HepG2 (cell line): ENCODE data around the gene TLE2. TPM values are rescaled to one million over a fixed set of nuclear protein-coding genes. Genes with fewer than 3 reads are reported as not detected.

Experiments
- HNRNPH1 ChIP-seq: fragments of 200-400 bp; formaldehyde crosslinking; optimal IDR thresholded peaks from 2 replicates; pipeline ENCODE3; 2017; ENCODE audit warnings: mild to moderate bottlenecking, low read depth, low read length
- MAZ ChIP-seq, 2 experiments: sonication (generic) in 1 of 2; formaldehyde crosslinking in 1 of 2; IDR thresholded peaks; 2 replicates each; pipeline versions ENCODE4 v1.5.0 to v1.6.1; 2012 to 2020; ENCODE audit warnings: low read depth in 2 of 2, mild to moderate bottlenecking in 2 of 2, borderline replicate concordance in 1 of 2, improper control_type of control experiment in 1 of 2, low read length in 1 of 2, missing genetic modification reagents in 1 of 2, moderate library complexity in 1 of 2
- TBX2 ChIP-seq: sonication (generic); formaldehyde crosslinking; IDR thresholded peaks from 2 replicates; pipeline ENCODE4 v1.5.0; 2020; ENCODE audit warnings: missing genetic modification reagents, mild to moderate bottlenecking, borderline replicate concordance
- ZNF230 ChIP-seq: sonication (generic); formaldehyde crosslinking; IDR thresholded peaks from 2 replicates; pipeline ENCODE4 v1.4.0; 2020; ENCODE audit warnings: mild to moderate bottlenecking, missing genetic modification reagents
- ZNF235 ChIP-seq: sonication (generic); formaldehyde crosslinking; IDR thresholded peaks from 2 replicates; pipeline ENCODE4 v1.8.1; 2023; ENCODE audit warnings: mild to moderate bottlenecking, missing genetic modification reagents, borderline replicate concordance
- ZNF251 ChIP-seq: sonication (generic); formaldehyde crosslinking; IDR thresholded peaks from 2 replicates; pipeline ENCODE4 v1.9.0; 2021; ENCODE audit warnings: mild to moderate bottlenecking, missing genetic modification reagents
- ZNF329 ChIP-seq: sonication (generic); formaldehyde crosslinking; IDR thresholded peaks from 2 replicates; pipeline ENCODE4 v1.9.0; 2021; ENCODE audit warnings: low read depth, mild to moderate bottlenecking, missing genetic modification reagents
- ZSCAN29 ChIP-seq: sonication (generic); formaldehyde crosslinking; conservative IDR thresholded peaks from 2 replicates; pipeline ENCODE4 v1.4.0; 2020; ENCODE audit warnings: mild to moderate bottlenecking, missing genetic modification reagents
- polyA plus RNA-seq, 8 experiments: library from polyadenylated mRNA; depleted of rRNA in 3 of 8; stranded (reverse) in 7 of 8; unstranded in 1 of 8; fragments of >200 nt; fragmentation: Illumina TruSeq in 4 of 8; extraction: Trizol in 4 of 8; gene quantifications; 2 replicates each; pipeline versions ENCODE4 v1.2.1 to v1.2.3, GENCODE V29; 2011 to 2016; ENCODE audit warnings: low read depth in 4 of 8, missing spikeins in 1 of 8, mixed read lengths in 1 of 8; ENCODE audit not compliant: insufficient read depth in 1 of 8
- total RNA-seq, 5 experiments: library from RNA; depleted of rRNA; stranded (reverse); fragments of >200 nt; fragmentation: Illumina TruSeq; extraction: Trizol; gene quantifications; 2 replicates each; pipeline ENCODE4 v1.2.3, GENCODE V29; 2016; ENCODE audit warnings: low read depth in 1 of 5
- TF ChIP-seq, protein P1 (sequence below): sonication (generic); formaldehyde crosslinking; IDR thresholded peaks from 2 replicates; pipeline ENCODE4 v1.4.0; 2020; ENCODE audit warnings: mild to moderate bottlenecking, low read depth, missing genetic modification reagents
- TF ChIP-seq, protein P2 (sequence below): sonication (generic); formaldehyde crosslinking; IDR thresholded peaks from 2 replicates; pipeline ENCODE4 v1.9.0; 2022; ENCODE audit warnings: missing genetic modification reagents, mild to moderate bottlenecking, borderline replicate concordance
- TF ChIP-seq, protein P3 (sequence below): IDR thresholded peaks from 2 replicates; pipeline ENCODE4 v1.6.1; 2016; ENCODE audit warnings: low read depth
- TF ChIP-seq, protein P4 (sequence below): sonication (generic); formaldehyde crosslinking; IDR thresholded peaks from 2 replicates; pipeline ENCODE4 v1.4.0; 2020; ENCODE audit warnings: missing genetic modification reagents, borderline replicate concordance
- TF ChIP-seq, protein P5 (sequence below): sonication (generic); formaldehyde crosslinking; IDR thresholded peaks from 2 replicates; pipeline ENCODE4 v1.4.0; 2020; ENCODE audit warnings: missing genetic modification reagents
- TF ChIP-seq, protein P6 (sequence below): IDR thresholded peaks from 2 replicates; pipeline ENCODE4 v1.6.1; 2012; ENCODE audit warnings: inconsistent platforms
- TF ChIP-seq, protein P7 (sequence below): sonication (generic); formaldehyde crosslinking; IDR thresholded peaks from 2 replicates; pipeline ENCODE4 v1.4.0; 2020; ENCODE audit warnings: mild to moderate bottlenecking, missing genetic modification reagents

The TLE2 gene
- total and polyA plus RNA-seq, 2 of the 13 experiments (the other 11 are each of a cell fraction or from before 2014, with no cell fraction given) = 0.07 to 0.81 TPM

DNA sequence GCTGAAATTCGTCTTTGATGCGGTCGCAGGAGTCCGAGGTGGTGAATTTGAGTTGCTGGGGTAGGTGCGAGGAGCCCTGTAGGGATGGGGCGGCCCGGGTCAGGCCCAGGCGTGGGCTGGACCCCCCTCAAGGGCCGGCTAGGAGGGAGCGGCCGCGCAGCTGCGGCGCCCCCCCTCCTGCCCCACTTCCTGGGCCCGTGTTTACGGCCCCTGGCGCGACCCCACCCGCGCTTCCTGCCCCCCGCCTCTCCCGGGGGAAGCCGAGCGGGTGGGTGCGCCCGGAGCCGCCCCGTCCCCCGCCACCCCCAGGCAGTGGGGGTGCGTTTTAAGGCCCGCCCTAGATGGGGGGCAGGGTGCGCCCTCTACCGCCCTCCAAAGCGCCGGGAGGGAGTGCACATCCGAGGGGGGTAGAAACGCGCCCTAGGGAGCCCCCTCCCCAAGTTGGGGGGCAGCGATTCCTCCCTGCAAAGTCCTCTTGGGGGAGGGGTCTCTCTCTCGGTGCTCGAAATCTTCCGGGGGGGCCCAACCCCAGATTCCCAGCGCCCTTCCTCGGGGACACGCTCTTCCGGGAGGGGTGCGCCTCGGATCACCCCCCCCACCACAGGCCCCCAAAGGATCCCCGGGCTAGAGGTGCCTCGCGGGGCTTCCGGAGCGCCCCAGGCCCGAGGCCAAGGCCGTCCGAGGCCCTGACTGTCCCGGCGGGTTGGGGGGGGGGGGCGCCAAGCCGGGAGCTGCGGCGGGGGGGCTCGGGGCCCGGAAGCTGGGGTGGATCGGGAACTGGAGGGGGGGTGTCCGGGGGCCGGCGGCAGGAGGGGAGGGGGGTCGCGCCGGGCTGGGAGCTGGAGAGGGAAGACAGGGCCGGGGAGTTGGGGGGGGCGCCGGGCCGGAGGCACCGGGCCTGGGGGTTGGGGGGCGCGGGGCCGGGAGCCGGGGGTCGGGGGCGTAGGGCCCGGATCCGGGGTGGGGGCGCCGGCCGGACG lies 32.4 kb upstream of the TLE2 start (continued):
- TF ChIP-seq, protein P1, sequence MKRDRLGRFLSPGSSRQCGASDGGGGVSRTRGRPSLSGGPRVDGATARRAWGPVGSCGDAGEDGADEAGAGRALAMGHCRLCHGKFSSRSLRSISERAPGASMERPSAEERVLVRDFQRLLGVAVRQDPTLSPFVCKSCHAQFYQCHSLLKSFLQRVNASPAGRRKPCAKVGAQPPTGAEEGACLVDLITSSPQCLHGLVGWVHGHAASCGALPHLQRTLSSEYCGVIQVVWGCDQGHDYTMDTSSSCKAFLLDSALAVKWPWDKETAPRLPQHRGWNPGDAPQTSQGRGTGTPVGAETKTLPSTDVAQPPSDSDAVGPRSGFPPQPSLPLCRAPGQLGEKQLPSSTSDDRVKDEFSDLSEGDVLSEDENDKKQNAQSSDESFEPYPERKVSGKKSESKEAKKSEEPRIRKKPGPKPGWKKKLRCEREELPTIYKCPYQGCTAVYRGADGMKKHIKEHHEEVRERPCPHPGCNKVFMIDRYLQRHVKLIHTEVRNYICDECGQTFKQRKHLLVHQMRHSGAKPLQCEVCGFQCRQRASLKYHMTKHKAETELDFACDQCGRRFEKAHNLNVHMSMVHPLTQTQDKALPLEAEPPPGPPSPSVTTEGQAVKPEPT = no peak
- TF ChIP-seq, protein P2, sequence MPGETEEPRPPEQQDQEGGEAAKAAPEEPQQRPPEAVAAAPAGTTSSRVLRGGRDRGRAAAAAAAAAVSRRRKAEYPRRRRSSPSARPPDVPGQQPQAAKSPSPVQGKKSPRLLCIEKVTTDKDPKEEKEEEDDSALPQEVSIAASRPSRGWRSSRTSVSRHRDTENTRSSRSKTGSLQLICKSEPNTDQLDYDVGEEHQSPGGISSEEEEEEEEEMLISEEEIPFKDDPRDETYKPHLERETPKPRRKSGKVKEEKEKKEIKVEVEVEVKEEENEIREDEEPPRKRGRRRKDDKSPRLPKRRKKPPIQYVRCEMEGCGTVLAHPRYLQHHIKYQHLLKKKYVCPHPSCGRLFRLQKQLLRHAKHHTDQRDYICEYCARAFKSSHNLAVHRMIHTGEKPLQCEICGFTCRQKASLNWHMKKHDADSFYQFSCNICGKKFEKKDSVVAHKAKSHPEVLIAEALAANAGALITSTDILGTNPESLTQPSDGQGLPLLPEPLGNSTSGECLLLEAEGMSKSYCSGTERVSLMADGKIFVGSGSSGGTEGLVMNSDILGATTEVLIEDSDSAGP (CRISPR knock-in tag) = peak; percentile 29; the same call in 1 of the 2 replicates
- TF ChIP-seq, protein P3, sequence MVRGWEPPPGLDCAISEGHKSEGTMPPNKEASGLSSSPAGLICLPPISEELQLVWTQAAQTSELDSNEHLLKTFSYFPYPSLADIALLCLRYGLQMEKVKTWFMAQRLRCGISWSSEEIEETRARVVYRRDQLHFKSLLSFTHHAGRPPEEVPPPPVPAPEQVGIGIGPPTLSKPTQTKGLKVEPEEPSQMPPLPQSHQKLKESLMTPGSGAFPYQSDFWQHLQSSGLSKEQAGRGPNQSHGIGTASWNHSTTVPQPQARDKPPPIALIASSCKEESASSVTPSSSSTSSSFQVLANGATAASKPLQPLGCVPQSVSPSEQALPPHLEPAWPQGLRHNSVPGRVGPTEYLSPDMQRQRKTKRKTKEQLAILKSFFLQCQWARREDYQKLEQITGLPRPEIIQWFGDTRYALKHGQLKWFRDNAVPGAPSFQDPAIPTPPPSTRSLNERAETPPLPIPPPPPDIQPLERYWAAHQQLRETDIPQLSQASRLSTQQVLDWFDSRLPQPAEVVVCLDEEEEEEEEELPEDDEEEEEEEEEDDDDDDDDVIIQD = no peak
- TF ChIP-seq ZNF230 (no peak), HNRNPH1 (no peak), ZNF329 (CRISPR knock-in tag) (no peak), ZSCAN29 (no peak), TBX2 (CRISPR knock-in tag) (0 out of 2 replicates have a peak, but pooled peaks have one; percentile 14), ZNF235 (CRISPR knock-in tag) (no peak), ZNF251 (CRISPR knock-in tag) (no peak), MAZ (IDR thresholded peaks at IDR 0.05; ENCODE audit: borderline replicate concordance, low read depth, low read length) (no peak), MAZ (CRISPR knock-in tag; IDR thresholded peaks at IDR 0.05; ENCODE audit: low read depth) (0 out of 2 replicates have a peak, but pooled peaks have one; percentile 24)
- TF ChIP-seq, protein P4, sequence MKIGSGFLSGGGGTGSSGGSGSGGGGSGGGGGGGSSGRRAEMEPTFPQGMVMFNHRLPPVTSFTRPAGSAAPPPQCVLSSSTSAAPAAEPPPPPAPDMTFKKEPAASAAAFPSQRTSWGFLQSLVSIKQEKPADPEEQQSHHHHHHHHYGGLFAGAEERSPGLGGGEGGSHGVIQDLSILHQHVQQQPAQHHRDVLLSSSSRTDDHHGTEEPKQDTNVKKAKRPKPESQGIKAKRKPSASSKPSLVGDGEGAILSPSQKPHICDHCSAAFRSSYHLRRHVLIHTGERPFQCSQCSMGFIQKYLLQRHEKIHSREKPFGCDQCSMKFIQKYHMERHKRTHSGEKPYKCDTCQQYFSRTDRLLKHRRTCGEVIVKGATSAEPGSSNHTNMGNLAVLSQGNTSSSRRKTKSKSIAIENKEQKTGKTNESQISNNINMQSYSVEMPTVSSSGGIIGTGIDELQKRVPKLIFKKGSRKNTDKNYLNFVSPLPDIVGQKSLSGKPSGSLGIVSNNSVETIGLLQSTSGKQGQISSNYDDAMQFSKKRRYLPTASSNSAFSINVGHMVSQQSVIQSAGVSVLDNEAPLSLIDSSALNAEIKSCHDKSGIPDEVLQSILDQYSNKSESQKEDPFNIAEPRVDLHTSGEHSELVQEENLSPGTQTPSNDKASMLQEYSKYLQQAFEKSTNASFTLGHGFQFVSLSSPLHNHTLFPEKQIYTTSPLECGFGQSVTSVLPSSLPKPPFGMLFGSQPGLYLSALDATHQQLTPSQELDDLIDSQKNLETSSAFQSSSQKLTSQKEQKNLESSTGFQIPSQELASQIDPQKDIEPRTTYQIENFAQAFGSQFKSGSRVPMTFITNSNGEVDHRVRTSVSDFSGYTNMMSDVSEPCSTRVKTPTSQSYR (CRISPR knock-in tag) = 0 out of 2 replicates have a peak, but pooled peaks have one; percentile 10
- TF ChIP-seq, protein P5, sequence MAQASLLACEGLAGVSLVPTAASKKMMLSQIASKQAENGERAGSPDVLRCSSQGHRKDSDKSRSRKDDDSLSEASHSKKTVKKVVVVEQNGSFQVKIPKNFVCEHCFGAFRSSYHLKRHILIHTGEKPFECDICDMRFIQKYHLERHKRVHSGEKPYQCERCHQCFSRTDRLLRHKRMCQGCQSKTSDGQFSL (CRISPR knock-in tag) = peak; percentile 85
- TF ChIP-seq, protein P6, sequence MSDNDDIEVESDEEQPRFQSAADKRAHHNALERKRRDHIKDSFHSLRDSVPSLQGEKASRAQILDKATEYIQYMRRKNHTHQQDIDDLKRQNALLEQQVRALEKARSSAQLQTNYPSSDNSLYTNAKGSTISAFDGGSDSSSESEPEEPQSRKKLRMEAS = 0 out of 2 replicates have a peak, but pooled peaks have one; percentile 11
- TF ChIP-seq, protein P7, sequence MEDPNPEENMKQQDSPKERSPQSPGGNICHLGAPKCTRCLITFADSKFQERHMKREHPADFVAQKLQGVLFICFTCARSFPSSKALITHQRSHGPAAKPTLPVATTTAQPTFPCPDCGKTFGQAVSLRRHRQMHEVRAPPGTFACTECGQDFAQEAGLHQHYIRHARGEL (CRISPR knock-in tag) = no peak
